ENCODE data around the gene NRXN3. TPM values are rescaled to one million over a fixed set of nuclear protein-coding genes. Genes with fewer than 3 reads are reported as not detected.
"Not testable (repeated sequence)": the region's sequence is repeated elsewhere in the genome, so short reads cannot be mapped to it uniquely, and the experiment has no call there.

Gene NRXN3
- total and polyA plus RNA-seq, 8 donors: 0.53 to 2.5 (median 1.5) TPM

GRCh38 chr14:79100578-79100977 lies 930.4 kb downstream of the NRXN3 start:
- TF ChIP-seq CTCF (IDR thresholded peaks at IDR 0.05): no peak
- no peaks in the 10 kb centered on the region for H3K27me3 ChIP-seq
- intact Hi-C loops (cut with DNase I): no loop called here
- H3K4me1 ChIP-seq: no peaks in the 10 kb centered on the region
- H3K9me3 ChIP-seq: no peaks in the 10 kb centered on the region
- no peaks in the 10 kb centered on the region for H3K36me3 ChIP-seq
- FAIRE-seq: no peak
- 99 to 100% methylated on average over 1 of the region's 1 CpG for WGBS, 2 donors
- no peak for ATAC-seq
- no peak overlapping the region for H3K4me3 ChIP-seq
- H3K27ac ChIP-seq: no peak overlapping the region
- no peak for DNase-seq

GRCh38 chr14:79101388-79101787 lies 931.2 kb downstream of the NRXN3 start:
- intact Hi-C loops (cut with DNase I): no loop called here
- DNase-seq (no peak), FAIRE-seq (no peak), ATAC-seq (no peak)
- H3K27ac ChIP-seq: no peak overlapping the region
- no peak for TF ChIP-seq CTCF (IDR thresholded peaks at IDR 0.05)
- H3K36me3 ChIP-seq: no peaks in the 10 kb centered on the region
- H3K9me3 ChIP-seq: no peaks in the 10 kb centered on the region
- H3K4me3 ChIP-seq: no peak overlapping the region
- no peaks in the 10 kb centered on the region for H3K27me3 ChIP-seq
- H3K4me1 ChIP-seq: no peaks in the 10 kb centered on the region
- 86 to 88% methylated on average over 6 of the region's 6 CpGs for WGBS, 2 donors

GRCh38 chr14:79103764-79104163 lies 933.6 kb downstream of the NRXN3 start:
- DNase-seq: no peak
- WGBS, 2 donors: 52 to 57% methylated on average over 2 of the region's 2 CpGs

GRCh38 chr14:79110564-79110963 lies 940.4 kb downstream of the NRXN3 start:
- H3K27ac ChIP-seq; intact Hi-C loops (cut with DNase I); ATAC-seq; FAIRE-seq; H3K36me3 ChIP-seq; H3K27me3 ChIP-seq; H3K4me3 ChIP-seq; DNase-seq; H3K4me1 ChIP-seq; H3K9me3 ChIP-seq: not testable (repeated sequence)
- 42 to 63% methylated on average over 4 of the region's 4 CpGs for WGBS, 2 donors

More at GRCh38 chr14:79103764-79104163, 933.6 kb downstream of the NRXN3 start:
- ATAC-seq: no peak
- intact Hi-C loops (cut with DNase I): no loop called here
- no peaks in the 10 kb centered on the region for H3K36me3 ChIP-seq
- TF ChIP-seq CTCF (IDR thresholded peaks at IDR 0.05): no peak
- FAIRE-seq: no peak
- H3K9me3 ChIP-seq: no peaks in the 10 kb centered on the region
- no peaks in the 10 kb centered on the region for H3K4me1 ChIP-seq
- no peak overlapping the region for H3K4me3 ChIP-seq
- H3K27me3 ChIP-seq: no peaks in the 10 kb centered on the region
- H3K27ac ChIP-seq: no peak overlapping the region

GRCh38 chr14:79111987-79112501 lies 941.9 kb downstream of the NRXN3 start:
- H3K27ac ChIP-seq: no peak overlapping the region
- no peak overlapping the region for H3K4me3 ChIP-seq
- no peaks in the 10 kb centered on the region for H3K36me3 ChIP-seq
- no peaks in the 10 kb centered on the region for H3K4me1 ChIP-seq
- intact Hi-C loops (cut with DNase I): no loop called here
- WGBS, 2 donors: 31 to 43% methylated on average over 2 of the region's 2 CpGs
- TF ChIP-seq CTCF (IDR thresholded peaks at IDR 0.05): no peak
- DNase-seq (no peak), FAIRE-seq (no peak), ATAC-seq (no peak)
- H3K27me3 ChIP-seq: no peaks in the 10 kb centered on the region
- no peaks in the 10 kb centered on the region for H3K9me3 ChIP-seq

Measured in pancreas (tissue), 10 donors.